ENCODE results near the gene THAP7.

The THAP7 gene

DNA sequence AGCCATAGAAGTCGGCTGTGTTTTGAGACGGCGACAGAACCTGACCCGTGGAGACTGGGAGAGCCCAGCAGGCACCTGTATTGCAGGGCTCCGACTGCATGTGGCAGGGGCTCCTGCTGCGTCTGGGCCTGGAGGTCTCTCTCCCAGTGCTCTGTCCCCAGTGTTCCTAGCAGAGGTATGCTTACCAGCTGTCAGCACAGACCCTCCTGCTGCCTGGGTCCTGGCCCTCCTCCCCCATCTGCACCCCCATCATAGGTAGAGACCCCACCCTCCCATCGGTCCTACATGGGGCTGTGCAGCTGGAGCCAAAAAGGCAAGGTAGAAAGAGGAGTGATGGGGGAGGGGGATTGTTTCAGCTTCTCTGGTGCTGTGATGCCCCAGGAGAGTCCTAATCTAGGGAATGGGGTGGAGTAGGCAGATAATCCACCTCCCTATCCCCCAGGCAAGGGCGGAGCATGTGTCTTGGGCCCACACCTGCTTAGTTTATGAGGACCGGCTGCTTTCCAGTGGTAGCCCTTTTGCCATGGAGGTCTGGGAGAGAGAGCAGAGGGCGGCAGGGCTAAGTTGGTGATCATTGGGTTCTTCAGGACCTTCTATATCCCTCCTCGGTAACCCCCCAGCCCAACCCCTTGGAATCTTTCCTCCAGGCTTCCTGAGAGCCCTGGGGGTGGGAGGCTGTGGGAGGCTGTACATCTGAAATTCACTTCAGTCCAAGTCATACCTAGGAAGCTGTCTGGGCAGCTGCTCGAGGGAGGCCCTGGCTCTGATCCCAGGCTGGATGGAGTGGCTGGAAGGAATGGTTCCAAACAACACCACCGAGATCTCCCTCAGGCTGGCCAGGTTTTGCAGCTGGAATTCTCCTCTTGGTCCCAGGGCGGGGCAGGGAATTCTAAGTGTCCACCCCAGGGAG is 25.1 kb upstream of the THAP7 start:
- H3K27me3 ChIP-seq (ENCODE audit: low read depth, low read length), result no peaks in the 10 kb centered on the region
- H3K4me1 ChIP-seq (ENCODE audit: low read length), result no peaks in the 10 kb centered on the region
- no peaks in the 10 kb centered on the region for H3K9me3 ChIP-seq (ENCODE audit: insufficient read depth, low read length)
- no peaks in the 10 kb centered on the region for H3K79me2 ChIP-seq (ENCODE audit: low read length)
- no peak for TF ChIP-seq EZH2phosphoT487 (IDR thresholded peaks at IDR 0.05; ENCODE audit: low read depth)
- TF ChIP-seq, protein P1, sequence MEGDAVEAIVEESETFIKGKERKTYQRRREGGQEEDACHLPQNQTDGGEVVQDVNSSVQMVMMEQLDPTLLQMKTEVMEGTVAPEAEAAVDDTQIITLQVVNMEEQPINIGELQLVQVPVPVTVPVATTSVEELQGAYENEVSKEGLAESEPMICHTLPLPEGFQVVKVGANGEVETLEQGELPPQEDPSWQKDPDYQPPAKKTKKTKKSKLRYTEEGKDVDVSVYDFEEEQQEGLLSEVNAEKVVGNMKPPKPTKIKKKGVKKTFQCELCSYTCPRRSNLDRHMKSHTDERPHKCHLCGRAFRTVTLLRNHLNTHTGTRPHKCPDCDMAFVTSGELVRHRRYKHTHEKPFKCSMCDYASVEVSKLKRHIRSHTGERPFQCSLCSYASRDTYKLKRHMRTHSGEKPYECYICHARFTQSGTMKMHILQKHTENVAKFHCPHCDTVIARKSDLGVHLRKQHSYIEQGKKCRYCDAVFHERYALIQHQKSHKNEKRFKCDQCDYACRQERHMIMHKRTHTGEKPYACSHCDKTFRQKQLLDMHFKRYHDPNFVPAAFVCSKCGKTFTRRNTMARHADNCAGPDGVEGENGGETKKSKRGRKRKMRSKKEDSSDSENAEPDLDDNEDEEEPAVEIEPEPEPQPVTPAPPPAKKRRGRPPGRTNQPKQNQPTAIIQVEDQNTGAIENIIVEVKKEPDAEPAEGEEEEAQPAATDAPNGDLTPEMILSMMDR (IDR thresholded peaks at IDR 0.05; ENCODE audit: low read depth, low read length), result no peak
- no peak overlapping the region for H3K4me3 ChIP-seq (ENCODE audit: low read length)
- H3K9ac ChIP-seq (ENCODE audit: low read length), result no peak overlapping the region
- no peak overlapping the region for H2AFZ ChIP-seq (ENCODE audit: low read depth, low read length)
- H3K4me2 ChIP-seq (ENCODE audit: low read length), result no peak overlapping the region
- no peak overlapping the region for H3K27ac ChIP-seq (ENCODE audit: low read length)
- no peaks in the 10 kb centered on the region for H3K36me3 ChIP-seq (replicated peaks; ENCODE audit: low read depth, low read length)
- no peaks in the 10 kb centered on the region for H4K20me1 ChIP-seq (ENCODE audit: insufficient read depth, low read length)

DNA sequence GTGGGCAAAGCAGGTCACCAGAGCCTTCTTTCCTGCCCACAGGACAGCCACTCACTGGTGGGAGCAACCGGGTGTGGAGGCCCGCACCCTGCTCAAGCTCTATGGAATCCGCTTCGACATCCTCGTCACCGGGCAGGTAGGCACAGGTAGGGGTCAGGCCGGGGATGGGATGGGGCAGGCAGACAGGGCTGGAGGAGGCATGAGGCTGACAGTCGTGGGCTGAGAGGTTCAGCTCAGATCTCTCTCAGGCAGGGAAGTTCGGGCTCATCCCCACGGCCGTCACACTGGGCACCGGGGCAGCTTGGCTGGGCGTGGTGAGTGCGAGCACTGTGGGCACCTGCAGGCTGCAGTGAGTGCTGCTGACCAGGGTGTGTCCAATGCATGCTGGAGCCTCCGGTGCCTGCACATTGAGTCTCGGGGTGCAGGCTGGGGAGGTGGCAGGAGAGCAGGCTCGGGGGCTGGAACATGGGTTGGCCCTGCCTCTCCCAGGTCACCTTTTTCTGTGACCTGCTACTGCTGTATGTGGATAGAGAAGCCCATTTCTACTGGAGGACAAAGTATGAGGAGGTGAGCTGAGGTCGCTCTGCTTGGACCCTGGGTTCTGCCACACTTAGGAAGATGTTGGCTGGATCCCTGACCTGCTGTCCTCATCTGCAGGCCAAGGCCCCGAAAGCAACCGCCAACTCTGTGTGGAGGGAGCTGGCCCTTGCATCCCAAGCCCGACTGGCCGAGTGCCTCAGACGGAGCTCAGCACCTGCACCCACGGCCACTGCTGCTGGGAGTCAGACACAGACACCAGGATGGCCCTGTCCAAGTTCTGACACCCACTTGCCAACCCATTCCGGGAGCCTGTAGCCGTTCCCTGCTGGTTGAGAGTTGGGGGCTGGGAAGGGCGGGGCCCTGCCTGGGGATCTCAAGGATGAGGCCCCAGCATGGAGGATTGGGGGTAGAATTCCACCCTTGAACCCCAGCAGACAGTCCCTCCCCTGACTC is 24.1 kb upstream of the THAP7 start:
- Histone ChIP-seq H3K9me3 (ENCODE audit: insufficient read depth, low read length) (no peaks in the 10 kb centered on the region), H3K4me2 (ENCODE audit: low read length) (no peak overlapping the region), H2AFZ (ENCODE audit: low read depth, low read length) (no peak overlapping the region), H3K4me3 (ENCODE audit: low read length) (no peak overlapping the region), H3K79me2 (ENCODE audit: low read length) (no peaks in the 10 kb centered on the region), H3K27ac (ENCODE audit: low read length) (no peak overlapping the region), H3K9ac (ENCODE audit: low read length) (no peak overlapping the region), H3K27me3 (ENCODE audit: low read depth, low read length) (no peaks in the 10 kb centered on the region), H3K36me3 (replicated peaks; ENCODE audit: low read depth, low read length) (no peaks in the 10 kb centered on the region), H4K20me1 (ENCODE audit: insufficient read depth, low read length) (no peaks in the 10 kb centered on the region), H3K4me1 (ENCODE audit: low read length) (no peaks in the 10 kb centered on the region)
- TF ChIP-seq, protein P1 (IDR thresholded peaks at IDR 0.05; ENCODE audit: low read depth, low read length), result no peak
- no peak for TF ChIP-seq EZH2phosphoT487 (IDR thresholded peaks at IDR 0.05; ENCODE audit: low read depth)

DNA sequence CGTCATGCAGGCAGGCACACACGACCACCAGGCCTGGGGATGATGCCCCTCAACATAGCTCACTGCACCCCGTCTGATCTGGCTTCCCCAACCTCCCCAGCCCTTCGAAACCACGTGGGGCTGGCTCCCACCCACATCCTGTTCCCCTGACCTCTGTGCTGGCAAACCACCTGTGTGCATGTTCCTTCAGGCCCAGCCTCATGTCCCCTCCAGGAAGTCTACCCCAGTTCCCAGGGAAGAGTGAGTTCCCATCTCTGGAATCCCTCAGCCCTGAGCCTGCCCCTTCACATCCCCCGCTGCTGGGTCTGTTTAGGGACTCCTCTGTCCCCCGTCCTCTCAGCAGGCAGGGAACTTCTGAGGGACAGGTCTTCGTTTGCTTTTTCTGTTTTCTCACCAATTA is 23.3 kb upstream of the THAP7 start:
- H3K79me2 ChIP-seq (ENCODE audit: low read length), result no peaks in the 10 kb centered on the region
- no peak overlapping the region for H2AFZ ChIP-seq (ENCODE audit: low read depth, low read length)
- H3K4me2 ChIP-seq (ENCODE audit: low read length), result no peak overlapping the region
- no peak overlapping the region for H3K4me3 ChIP-seq (ENCODE audit: low read length)
- no peaks in the 10 kb centered on the region for H3K4me1 ChIP-seq (ENCODE audit: low read length)
- no peak overlapping the region for H3K27ac ChIP-seq (ENCODE audit: low read length)
- H3K36me3 ChIP-seq (replicated peaks; ENCODE audit: low read depth, low read length), result no peaks in the 10 kb centered on the region
- no peak for TF ChIP-seq EZH2phosphoT487 (IDR thresholded peaks at IDR 0.05; ENCODE audit: low read depth)
- TF ChIP-seq, protein P1 (IDR thresholded peaks at IDR 0.05; ENCODE audit: low read depth, low read length), result no peak
- H3K9me3 ChIP-seq (ENCODE audit: insufficient read depth, low read length), result no peaks in the 10 kb centered on the region
- H4K20me1 ChIP-seq (ENCODE audit: insufficient read depth, low read length), result no peaks in the 10 kb centered on the region
- H3K9ac ChIP-seq (ENCODE audit: low read length), result no peak overlapping the region
- no peaks in the 10 kb centered on the region for H3K27me3 ChIP-seq (ENCODE audit: low read depth, low read length)
